ENCODE data around the gene NDEL1.

NDEL1 gene

DNA sequence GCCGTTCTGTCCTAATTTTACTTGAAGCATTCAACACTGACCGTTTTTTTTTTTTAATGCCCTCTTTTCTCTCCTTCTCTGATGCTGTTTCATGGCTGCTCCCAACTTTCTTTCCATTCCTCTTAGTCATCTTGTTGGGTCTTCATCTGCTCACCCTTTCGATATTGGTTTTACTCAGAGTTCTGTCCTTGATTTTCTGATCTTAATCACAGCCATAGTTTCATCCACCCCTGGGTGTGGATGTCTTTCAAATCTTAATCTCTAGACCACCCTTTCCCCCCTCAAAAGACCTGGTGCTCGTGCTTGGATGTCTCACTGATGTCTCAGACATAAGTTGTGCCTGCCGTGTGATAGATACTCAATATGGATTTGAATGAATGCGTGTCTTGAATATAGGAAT is 22.4 kb downstream of the NDEL1 start:
- DNase-seq (ENCODE audit: low read depth) = no peak

DNA sequence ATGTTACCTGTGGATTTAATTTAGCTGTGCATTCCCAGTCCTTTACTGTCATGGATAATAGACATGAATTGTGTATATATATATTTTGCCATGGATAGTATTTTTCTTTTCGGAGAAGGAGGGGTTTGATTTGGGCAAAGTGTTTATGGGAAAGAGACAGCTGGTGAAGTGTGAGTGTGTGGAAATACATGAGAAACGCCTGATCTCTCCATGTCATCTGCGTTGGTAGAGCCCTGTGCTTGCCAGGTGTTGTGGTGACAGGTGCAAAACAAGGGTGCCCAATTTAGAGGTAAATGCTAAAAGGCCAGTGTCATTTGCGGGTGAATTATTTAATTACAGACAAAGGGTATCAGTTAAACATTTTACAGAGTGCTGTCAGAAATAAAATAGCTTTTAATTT is 23.4 kb downstream of the NDEL1 start:
- no peak for DNase-seq (ENCODE audit: low read depth)

DNA sequence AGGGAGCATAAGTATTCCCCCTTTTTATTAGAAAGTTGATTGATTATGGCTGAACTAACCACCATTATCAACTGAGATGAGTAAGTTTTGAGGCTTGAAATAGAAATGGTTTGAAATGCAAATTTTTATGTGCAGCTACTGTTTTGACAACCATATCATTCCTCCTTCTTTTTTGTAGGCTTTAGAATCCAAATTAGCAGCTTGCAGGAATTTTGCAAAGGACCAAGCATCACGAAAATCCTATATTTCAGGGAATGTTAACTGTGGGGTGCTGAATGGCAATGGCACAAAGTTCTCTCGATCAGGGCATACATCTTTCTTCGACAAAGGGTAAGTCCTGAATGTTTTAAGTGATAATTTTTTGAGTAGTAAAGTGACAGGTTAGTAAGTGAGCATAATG is 24.1 kb downstream of the NDEL1 start:
- no peak for DNase-seq (ENCODE audit: low read depth)

DNA sequence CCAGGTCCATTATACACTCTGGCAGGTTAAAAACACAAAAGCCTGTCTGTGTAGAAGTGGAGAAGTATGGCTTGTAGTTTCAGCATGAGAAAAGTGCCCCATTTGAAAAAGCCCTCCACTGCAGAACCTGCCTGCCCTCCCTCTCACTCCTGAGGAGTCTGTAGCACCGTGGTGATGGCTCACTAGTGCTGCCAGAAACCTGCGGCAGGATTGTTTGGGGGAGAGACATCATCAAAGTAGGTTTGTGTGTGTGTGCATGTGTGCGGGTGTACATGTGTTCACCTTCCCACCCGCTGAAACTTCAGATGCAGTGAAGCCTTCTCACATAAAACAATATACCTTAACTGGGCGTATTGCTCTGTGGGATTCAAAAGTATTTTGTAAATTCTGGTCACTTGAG is 26.9 kb downstream of the NDEL1 start:
- DNase-seq (ENCODE audit: low read depth) = no peak

DNA sequence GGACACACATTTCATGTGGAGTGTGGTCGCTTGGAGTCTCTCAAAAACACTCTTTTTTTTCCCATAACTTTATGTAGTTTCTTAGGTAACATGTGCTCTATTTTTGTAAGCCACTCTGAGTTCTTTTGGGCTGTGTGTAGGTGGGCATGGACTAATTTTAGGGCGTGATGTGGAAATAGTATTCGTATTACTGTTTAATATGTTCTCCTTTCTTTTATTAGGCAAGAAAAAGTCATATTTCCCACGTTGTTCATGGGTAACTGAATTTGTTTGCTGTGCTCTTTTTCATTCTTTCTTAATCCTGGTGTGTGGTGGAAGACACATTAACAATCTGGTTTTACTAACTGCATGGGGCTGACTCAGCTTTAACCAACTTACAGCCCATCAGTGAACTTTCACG is 27.4 kb downstream of the NDEL1 start:
- DNase-seq (ENCODE audit: low read depth) = no peak

DNA sequence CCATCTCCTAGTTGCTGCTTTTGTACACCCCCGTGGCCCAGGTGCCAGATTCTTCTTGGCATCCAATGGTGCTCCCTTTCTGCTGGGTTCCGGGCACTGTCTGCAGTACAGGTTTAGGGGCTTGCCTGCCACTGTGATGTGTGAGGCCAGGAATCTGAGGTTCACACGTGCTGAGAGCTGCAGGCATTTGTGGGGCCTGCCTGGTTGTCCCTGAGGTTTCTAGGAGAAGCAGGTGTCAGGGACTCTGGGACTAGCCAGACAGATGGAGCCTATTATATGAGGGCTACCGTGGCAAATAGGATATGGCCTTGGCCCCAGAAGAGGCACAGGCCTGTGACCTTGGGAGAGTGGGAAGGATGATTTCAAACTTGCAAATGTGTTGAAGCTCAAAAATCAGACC is 29.3 kb downstream of the NDEL1 start:
- DNase-seq (ENCODE audit: low read depth) = no peak

DNA sequence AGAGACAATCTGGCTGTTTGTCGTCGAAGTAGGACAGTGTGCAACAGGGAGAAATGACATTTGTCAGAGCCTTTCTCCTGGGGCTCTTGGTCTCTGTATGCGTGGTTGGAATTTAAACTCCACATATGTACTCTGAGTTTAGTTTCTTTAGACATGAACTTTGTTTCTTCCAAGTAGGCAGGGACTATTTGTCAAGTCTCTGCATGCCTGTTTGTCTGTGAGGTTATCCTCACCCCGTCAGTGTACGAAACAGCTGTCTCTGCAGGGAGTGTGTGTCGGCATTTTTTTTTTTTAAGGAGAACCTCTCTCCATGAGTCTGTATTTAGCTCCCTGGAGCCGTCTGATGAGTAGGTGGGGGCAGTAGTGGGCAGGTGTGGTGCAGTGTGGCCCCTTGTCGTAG is 29.7 kb downstream of the NDEL1 start:
- no peak for DNase-seq (ENCODE audit: low read depth)

DNA sequence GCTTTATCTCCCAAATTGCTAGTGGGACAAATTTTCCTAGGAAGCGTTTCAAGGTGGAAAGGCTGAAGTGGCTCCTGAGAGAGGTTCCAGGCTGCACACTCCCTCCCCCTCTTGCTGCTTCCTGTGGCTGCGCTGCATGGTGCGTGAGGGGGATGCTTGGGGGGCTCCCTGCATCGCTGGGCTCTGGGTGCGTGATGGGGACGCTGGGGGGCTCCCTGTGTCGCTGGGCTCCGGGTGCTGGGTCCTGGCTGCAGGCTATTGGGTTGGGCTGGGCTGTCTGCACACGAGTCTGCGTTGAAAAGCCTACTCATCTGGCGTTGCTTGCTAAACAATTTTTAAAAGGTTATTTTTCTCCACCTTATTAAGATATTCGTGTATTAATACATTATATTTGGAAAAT is 30.1 kb downstream of the NDEL1 start:
- no peak for DNase-seq (ENCODE audit: low read depth)

DNA sequence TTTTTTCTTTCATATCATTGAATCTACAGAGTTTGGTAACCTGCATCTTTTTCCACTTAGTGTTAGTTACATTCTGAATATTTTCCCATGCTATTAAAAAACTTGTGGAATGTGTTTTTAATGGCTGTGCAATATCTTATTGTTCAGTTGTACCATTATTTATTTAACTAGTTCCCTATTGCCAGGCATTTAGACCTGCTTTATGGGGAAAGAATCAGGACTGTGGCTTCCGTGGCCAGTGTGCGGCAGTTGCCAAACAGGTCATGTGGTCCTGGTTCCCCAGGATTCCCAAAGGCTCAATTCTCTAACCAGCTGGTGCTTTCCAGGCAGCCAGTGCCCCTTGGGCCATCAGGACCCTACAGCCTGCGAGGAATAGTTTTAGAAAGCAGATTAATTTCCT is 30.8 kb downstream of the NDEL1 start:
- DNase-seq (ENCODE audit: low read depth) = no peak

DNA sequence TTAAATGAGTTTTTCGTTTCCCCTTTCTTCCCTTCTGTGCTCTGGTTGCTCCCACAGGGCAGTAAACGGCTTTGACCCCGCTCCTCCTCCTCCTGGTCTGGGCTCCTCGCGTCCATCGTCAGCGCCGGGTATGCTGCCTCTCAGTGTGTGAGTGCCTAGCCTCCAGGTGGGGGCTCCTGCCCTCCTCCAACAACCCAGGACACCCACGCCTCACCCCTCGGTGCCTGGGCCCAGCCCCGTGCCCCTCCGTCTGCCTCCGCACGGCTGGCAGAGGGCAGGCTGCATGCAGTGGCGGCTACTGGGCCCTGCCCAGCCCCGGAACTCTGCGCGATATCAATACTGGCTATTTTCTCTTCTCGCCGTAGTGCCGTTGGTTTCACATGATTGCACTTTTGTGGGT is 31.2 kb downstream of the NDEL1 start:
- DNase-seq (ENCODE audit: low read depth) = no peak

DNA sequence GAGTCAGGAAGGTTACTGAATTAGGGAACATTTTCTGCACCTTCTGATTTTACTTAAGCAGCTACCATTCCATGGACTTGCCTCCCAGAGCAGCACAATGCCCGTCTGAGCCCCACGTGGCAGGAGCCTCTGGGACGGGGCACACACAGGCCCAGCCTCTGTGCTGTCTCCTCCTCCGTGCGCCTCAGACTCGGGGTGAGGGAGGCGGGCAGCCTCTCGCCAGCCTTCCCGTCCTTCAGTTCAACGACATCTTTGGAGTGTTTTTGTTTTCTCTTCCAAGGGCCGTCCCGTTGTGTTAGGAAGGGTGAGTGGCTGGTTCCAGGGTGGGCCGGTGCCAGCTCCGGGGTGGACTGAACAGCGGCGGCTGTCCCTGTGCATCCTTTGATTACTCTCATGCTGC is 31.8 kb downstream of the NDEL1 start:
- DNase-seq (ENCODE audit: low read depth) = no peak

DNA sequence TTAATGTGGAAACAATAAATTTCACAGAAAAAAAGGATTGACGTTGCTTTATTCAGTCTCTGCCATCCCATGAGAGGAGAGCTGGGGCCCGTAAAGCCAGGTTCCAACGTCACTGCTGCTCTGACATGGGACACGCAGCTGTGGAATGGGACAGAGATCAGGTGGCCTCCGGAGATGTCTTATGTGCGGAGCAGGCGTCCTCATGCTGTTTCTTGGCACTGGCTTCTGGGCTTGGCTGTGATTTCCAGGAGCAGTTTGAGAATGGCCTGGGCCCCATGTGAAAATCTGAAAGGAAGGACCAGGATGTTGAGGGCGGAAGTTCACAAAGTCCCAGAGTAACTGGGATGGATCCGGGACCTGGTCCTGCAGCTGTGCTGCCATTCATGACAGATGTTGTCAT is 32.4 kb downstream of the NDEL1 start:
- no peak for DNase-seq (ENCODE audit: low read depth)

DNA sequence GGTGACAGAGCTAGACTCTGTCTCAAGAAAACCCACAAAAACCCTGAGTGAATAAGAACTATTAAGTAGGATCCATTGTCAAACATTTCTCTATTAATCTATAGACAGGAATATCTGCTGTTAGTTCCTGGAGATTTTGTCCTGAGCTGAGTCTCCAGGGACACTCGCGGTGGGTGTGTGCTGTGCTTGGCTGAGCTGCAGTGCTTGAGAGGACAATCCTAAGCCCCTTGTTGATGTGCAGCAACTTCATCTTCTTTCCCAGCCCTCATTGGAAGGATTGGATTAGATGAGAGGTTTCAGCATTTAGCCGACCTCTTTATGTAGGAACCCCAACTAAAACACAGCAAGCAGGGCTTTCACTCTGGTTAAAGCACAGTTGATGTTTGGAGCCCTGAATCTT is 33.3 kb downstream of the NDEL1 start:
- no peak for DNase-seq (ENCODE audit: low read depth)

DNA sequence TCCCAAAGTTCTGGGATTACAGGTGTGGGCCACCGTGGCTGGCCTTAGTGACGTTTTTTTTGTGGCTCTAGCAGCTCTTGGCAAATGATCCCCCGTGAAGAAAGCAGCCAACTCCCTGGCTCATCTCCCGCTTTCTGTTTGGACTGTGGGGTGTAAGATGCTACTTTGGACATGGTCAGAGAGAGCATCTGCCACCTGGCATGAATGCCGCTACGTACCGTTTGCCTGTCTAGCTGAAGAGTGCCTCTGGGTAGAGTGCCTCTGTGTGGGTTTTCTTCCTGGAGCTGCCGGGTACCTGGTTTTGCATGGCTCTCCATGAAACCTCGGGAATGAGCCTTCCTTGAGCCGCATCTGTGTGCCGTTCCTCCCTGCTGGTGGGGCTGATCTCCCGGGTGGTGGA is 34.3 kb downstream of the NDEL1 start:
- DNase-seq (ENCODE audit: low read depth) = no peak

DNA sequence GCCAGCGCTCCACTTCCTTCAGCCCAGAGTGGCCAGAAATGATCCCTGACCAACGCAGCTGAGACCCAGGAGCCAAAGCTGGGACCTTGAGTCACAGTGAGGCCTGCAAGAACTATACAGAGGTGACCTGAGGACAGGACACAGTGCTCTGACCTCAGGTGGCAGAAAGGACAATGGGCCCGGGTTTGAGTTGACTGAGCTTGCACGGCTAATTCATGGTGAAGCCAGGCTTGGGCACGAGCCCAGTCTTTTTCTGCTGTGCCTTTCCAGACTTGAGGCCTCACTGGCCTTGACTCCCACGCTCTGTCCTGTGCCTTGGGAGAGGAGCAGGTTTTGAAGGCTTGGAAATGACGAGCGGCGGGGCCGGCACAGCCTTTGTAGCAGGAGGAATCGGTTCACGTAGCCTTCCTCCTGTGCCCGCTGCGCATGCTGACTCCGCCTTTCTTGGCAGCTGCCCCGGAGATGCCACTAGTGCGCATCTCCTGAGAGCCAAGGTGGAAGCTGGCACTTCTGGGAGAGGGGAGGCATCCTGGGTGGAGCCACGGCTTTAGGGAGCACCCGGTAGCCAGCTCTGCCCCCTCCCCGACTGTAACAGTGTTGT is 34.9 kb downstream of the NDEL1 start:
- no peak for DNase-seq (ENCODE audit: low read depth)

DNA sequence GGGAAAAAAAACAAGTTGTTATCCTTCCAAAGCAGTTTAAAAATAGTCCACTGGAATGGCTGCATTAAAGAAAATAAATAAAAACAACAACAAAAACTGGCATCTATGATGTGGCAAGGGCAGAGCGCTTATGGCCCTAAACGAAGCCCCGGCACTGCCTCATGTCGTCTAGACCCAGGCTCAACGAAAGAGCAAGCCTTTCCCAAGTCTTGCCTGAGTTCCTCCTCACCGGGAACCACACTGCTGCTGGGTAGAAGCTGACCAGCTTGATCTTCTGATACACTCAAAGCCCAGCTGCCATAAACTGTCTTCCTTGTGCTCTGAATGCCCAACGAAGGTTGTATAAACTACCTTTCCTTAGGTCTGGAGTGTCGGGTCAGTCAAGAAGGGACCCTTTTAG is 37.0 kb downstream of the NDEL1 start:
- DNase-seq (ENCODE audit: low read depth) = no peak

DNA sequence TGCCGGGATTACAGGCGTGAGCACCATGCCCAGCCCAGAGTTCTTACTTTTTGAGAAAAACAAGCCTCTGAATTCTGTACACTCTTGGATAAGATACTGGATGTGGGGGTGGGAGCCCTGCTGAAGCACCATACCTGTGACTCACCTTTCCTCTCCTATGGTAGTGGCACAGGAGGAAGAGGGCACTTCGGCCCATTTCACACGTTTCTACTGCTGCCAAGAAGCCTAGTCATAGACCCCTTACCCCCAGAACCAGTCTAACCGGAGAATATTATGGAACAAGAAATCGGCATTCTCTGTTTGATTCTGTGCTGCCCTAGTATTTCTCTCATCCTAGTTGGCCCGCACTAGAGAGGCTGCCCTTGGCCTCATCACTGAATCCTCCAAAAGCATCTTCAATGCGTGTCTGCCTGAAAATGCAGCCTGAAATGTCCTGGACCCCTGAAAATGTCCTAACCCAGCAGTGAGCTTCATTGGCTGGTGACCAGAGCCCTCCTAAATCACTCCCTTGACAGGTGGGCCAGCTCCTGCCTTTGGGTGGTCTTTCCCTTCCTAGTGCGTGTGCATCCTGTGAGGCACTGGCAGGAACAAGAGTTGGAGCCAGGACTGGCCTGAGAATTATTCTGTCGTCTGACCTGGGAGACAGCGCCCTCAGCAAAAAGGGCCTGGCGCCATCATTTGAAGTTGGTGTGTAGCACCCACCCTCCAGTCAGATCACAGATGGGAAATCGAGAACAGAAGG is 37.9 kb downstream of the NDEL1 start:
- DNase-seq (ENCODE audit: low read depth) = no peak

DNA sequence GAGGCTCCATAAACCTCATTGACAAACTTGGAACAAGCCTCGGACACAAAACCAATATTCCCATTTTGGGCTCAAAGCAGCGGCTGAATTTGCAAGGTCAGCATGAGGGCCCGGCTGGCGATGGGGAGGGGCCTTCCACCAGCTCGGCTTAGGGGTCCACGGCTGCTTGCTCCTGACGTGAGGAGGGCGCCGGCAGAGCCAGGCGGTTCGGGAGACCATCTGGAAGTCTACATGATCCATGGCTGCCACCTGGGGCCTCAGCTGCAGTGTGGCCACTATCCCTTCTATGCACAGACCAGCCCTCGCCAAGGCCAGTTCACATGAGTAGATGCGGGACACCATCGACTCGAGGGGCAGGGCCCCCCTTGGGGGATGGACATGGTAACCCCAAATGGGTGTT is 39.1 kb downstream of the NDEL1 start:
- no peak for DNase-seq (ENCODE audit: low read depth)

DNA sequence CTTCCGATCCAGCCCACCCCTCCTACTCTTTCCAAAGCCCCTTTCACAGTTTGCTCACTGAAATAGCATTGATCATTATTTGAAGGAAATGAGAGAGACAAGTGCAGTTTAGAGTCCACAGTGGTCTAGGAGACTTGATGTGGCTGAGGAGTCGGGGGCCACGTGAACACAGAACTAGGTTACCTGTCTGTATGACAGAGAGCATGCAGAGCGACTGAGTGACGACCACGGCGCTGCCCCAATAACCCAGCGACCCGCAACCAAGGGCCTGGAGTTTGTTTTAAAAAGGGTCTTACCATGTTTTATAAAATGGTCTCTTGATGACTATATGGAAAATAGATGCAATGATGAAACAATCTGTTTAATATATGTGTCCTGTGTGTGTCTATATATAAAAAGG is 39.5 kb downstream of the NDEL1 start:
- DNase-seq (ENCODE audit: low read depth) = no peak

DNA sequence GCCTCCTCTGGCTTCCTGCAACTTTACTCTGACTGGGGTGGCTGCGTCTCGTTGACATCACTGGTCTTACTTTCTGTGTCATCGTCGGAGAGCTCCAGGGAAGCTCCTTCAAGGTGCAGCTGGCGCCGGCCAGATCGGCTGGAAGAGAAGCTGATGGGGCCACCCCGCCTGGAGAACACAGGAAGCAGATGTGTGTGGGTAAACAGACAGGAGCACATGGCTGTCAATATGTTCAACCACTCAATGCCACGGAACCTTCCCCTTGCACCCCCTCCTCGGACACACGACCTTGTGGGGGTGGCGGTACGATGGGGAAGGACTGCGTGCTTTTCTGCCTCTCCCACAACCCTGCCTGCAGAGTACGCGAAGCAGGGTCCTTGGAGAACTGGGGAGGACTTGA is 40.1 kb downstream of the NDEL1 start:
- DNase-seq (ENCODE audit: low read depth) = no peak

DNA sequence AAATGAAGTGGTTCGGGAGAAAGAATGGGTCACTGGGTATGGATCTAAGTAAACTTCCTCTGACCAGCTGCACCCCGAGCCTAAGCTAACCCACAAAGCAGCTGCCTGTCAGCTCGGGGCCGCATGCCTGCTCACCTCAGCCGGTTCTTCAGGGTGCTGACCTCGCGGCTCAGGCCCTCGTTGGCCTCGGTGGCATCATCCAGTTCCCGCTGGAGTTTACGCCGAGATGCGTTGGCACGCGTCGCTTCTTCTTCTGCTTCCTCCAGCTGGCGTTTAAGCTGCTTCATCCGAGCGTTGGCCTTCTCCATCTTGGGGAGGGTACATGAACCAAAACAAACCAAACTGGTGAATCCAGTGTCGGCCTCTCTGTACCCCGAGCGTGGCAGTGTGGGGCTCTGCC is 41.1 kb downstream of the NDEL1 start:
- no peak for DNase-seq (ENCODE audit: low read depth)

DNA sequence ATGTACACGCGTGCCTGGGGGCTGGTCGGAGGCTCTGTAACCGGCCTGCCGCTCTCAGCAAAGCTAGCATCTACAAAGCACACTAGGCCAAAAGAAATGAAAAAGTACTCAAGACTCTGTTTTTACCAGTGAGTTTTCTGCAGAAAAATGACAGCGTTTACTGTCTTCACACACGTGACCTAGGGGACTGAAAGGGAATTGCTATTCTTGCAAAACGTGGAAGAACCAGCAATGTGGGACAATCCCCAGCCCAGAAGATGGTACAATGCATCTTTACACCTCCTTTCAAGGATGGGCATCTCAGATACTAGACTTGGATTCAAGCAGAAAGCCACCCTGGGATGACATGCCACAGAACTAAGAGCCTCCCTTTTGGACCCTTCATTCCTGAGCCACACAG is 41.5 kb downstream of the NDEL1 start:
- no peak for DNase-seq (ENCODE audit: low read depth)

DNA sequence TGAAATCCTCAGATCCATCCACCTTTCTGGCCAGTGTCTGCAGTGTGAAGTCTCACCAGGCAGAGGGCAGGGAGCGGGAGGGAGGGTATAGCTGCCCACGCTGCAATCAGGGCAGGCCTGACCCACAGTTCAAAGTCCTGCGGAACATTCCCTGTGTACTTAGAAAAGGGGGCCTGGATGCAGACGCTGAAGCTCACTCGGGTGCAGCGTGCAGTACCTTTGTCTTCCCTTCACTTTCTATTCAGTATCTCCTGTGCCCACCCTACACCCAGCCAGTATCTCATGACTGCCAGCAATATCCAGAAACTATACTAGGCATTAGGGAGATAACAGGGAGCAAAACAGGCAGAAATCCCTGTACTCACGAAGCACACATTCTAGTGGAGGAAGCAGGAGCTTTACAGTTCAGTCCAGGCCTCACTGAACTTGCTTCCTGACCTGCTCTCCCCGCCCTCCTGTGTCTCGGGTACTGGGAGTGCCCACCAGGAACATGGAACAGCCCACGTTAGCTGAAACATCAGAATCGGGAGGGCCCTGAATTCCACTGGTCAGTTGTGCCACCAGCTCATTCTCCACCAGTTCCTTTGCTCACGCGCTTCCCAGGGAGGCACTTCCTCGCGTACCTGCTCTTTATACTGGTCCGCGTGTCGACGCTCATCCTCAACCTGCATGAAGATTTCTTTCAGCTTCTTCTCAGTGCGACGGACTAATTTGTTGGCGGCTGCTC is 42.2 kb downstream of the NDEL1 start:
- no peak for DNase-seq (ENCODE audit: low read depth)
